ENCODE measurements around the gene DNASE2B.
A peak's percentile ranks its signal among the peaks of the same experiment; 100 is the strongest.

Gene DNASE2B

GRCh38 chr1:84374991-84375696 lies 23.1 kb upstream of the DNASE2B start:
- no peak for DNase-seq (ENCODE audit: low read depth)

GRCh38 chr1:84376000-84376910 lies 22.0 kb upstream of the DNASE2B start:
- no peak for DNase-seq (ENCODE audit: low read depth)

GRCh38 chr1:84377480-84378095 lies 20.7 kb upstream of the DNASE2B start:
- no peak for DNase-seq (ENCODE audit: low read depth)

GRCh38 chr1:84379138-84379916 lies 19.0 kb upstream of the DNASE2B start:
- peak; percentile 36 for DNase-seq (ENCODE audit: low read depth)

- no peak for DNase-seq (ENCODE audit: low read depth)
Measured at GRCh38 chr1:84379917-84380180, 18.4 kb upstream of the DNASE2B start.

GRCh38 chr1:84382127-84382526 lies 16.2 kb upstream of the DNASE2B start:
- DNase-seq (ENCODE audit: low read depth): no peak

- no peak for DNase-seq (ENCODE audit: low read depth)
Measured at GRCh38 chr1:84385347-84385746, 12.9 kb upstream of the DNASE2B start.

- no peak for DNase-seq (ENCODE audit: low read depth)
Measured at GRCh38 chr1:84386716-84387479, 11.4 kb upstream of the DNASE2B start.

GRCh38 chr1:84387480-84388163 lies 10.7 kb upstream of the DNASE2B start:
- DNase-seq (ENCODE audit: low read depth): no peak

- no peak for DNase-seq (ENCODE audit: low read depth)
Measured at GRCh38 chr1:84390226-84390625, 8.1 kb upstream of the DNASE2B start.

- no peak for DNase-seq (ENCODE audit: low read depth)
Measured at GRCh38 chr1:84401156-84401555, 2.9 kb downstream of the DNASE2B start.

GRCh38 chr1:84402060-84402459 lies 3.8 kb downstream of the DNASE2B start:
- no peak for DNase-seq (ENCODE audit: low read depth)

GRCh38 chr1:84402501-84402900 lies 4.2 kb downstream of the DNASE2B start:
- no peak for DNase-seq (ENCODE audit: low read depth)

GRCh38 chr1:84403347-84403746 lies 5.1 kb downstream of the DNASE2B start:
- no peak for DNase-seq (ENCODE audit: low read depth)

- no peak for DNase-seq (ENCODE audit: low read depth)
Measured at GRCh38 chr1:84406346-84406861, 8.1 kb downstream of the DNASE2B start.

GRCh38 chr1:84407524-84407923 lies 9.2 kb downstream of the DNASE2B start:
- DNase-seq (ENCODE audit: low read depth): no peak

- DNase-seq (ENCODE audit: low read depth): no peak
Measured at GRCh38 chr1:84407958-84408422, 9.7 kb downstream of the DNASE2B start.

- DNase-seq (ENCODE audit: low read depth): no peak
Measured at GRCh38 chr1:84409888-84410287, 11.6 kb downstream of the DNASE2B start.

- no peak for DNase-seq (ENCODE audit: low read depth)
Measured at GRCh38 chr1:84410328-84411095, 12.2 kb downstream of the DNASE2B start.

Data from HS-27A (cell line).